HepG2 (cell line): ENCODE data around the gene VCX3A. TPM values are rescaled to one million over a fixed set of nuclear protein-coding genes. Genes with fewer than 3 reads are reported as not detected.

Experiments
- NFYB ChIP-seq: sonication (generic); formaldehyde crosslinking; IDR thresholded peaks from 2 replicates; pipeline ENCODE4 v1.4.0; 2020; ENCODE audit warnings: missing genetic modification reagents
- NR2F2 ChIP-seq: IDR thresholded peaks from 2 replicates; pipeline ENCODE4 v1.6.1; 2012; ENCODE audit warnings: low read depth, inconsistent platforms, borderline replicate concordance
- ZNF234 ChIP-seq: sonication (generic); formaldehyde crosslinking; conservative IDR thresholded peaks from 2 replicates; pipeline ENCODE4 v1.5.1; 2020; ENCODE audit warnings: mild to moderate bottlenecking, missing genetic modification reagents
- ZNF460 ChIP-seq: sonication (generic); formaldehyde crosslinking; IDR thresholded peaks from 2 replicates; pipeline ENCODE4 v1.5.1; 2020; ENCODE audit warnings: missing genetic modification reagents, mild to moderate bottlenecking, borderline replicate concordance
- polyA plus RNA-seq, 8 experiments: library from polyadenylated mRNA; depleted of rRNA in 3 of 8; stranded (reverse) in 7 of 8; unstranded in 1 of 8; fragments of >200 nt; fragmentation: Illumina TruSeq in 4 of 8; extraction: Trizol in 4 of 8; gene quantifications; 2 replicates each; pipeline versions ENCODE4 v1.2.1 to v1.2.3, GENCODE V29; 2011 to 2016; ENCODE audit warnings: low read depth in 4 of 8, missing spikeins in 1 of 8, mixed read lengths in 1 of 8; ENCODE audit not compliant: insufficient read depth in 1 of 8
- total RNA-seq, 5 experiments: library from RNA; depleted of rRNA; stranded (reverse); fragments of >200 nt; fragmentation: Illumina TruSeq; extraction: Trizol; gene quantifications; 2 replicates each; pipeline ENCODE4 v1.2.3, GENCODE V29; 2016; ENCODE audit warnings: low read depth in 1 of 5
- TF ChIP-seq, protein P1 (sequence below): sonication (generic); formaldehyde crosslinking; IDR thresholded peaks from 2 replicates; pipeline ENCODE4 v1.5.1; 2020; ENCODE audit warnings: missing genetic modification reagents, mild to moderate bottlenecking, borderline replicate concordance
- TF ChIP-seq, protein P2 (sequence below): sonication (generic); formaldehyde crosslinking; conservative IDR thresholded peaks from 2 replicates; pipeline ENCODE4 v1.4.0; 2020; ENCODE audit warnings: mild to moderate bottlenecking, missing genetic modification reagents, moderate library complexity
- TF ChIP-seq, protein P3 (sequence below): sonication (generic); formaldehyde crosslinking; IDR thresholded peaks from 2 replicates; pipeline ENCODE4 v1.8.1; 2022; ENCODE audit warnings: low read depth, mild to moderate bottlenecking, missing genetic modification reagents

Gene VCX3A
- total and polyA plus RNA-seq, 2 of the 13 experiments (the other 11 are each of a cell fraction or from before 2014, with no cell fraction given) = 0.11 TPM; not detected in 1

DNA sequence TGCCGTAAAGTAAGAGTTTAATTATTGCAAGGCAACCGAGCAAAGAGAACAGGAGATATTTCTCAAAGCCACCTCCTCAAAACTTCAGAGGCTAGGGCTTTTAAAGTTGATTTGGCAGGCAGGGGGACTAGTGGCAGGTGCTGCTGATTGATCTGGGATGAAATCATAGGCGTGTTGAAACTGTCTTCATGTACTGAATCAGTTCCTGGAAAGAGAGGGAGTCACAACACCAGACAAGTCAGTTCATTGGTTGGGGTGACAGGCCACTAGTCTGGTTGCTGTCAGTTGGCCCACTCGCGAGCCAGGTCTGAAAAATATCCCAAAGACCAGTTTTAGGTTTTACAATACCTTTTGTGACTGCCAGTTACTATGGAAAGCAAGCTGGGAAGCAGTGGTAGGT, 10.8 kb upstream of the VCX3A start (continued):
- TF ChIP-seq, protein P1, sequence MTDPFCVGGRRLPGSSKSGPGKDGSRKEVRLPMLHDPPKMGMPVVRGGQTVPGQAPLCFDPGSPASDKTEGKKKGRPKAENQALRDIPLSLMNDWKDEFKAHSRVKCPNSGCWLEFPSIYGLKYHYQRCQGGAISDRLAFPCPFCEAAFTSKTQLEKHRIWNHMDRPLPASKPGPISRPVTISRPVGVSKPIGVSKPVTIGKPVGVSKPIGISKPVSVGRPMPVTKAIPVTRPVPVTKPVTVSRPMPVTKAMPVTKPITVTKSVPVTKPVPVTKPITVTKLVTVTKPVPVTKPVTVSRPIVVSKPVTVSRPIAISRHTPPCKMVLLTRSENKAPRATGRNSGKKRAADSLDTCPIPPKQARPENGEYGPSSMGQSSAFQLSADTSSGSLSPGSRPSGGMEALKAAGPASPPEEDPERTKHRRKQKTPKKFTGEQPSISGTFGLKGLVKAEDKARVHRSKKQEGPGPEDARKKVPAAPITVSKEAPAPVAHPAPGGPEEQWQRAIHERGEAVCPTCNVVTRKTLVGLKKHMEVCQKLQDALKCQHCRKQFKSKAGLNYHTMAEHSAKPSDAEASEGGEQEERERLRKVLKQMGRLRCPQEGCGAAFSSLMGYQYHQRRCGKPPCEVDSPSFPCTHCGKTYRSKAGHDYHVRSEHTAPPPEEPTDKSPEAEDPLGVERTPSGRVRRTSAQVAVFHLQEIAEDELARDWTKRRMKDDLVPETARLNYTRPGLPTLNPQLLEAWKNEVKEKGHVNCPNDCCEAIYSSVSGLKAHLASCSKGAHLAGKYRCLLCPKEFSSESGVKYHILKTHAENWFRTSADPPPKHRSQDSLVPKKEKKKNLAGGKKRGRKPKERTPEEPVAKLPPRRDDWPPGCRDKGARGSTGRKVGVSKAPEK = no peak
- TF ChIP-seq ZNF234 (no peak), ZNF460 (CRISPR knock-in tag) (no peak), NR2F2 (no peak), NFYB (CRISPR knock-in tag) (no peak)
- TF ChIP-seq, protein P2, sequence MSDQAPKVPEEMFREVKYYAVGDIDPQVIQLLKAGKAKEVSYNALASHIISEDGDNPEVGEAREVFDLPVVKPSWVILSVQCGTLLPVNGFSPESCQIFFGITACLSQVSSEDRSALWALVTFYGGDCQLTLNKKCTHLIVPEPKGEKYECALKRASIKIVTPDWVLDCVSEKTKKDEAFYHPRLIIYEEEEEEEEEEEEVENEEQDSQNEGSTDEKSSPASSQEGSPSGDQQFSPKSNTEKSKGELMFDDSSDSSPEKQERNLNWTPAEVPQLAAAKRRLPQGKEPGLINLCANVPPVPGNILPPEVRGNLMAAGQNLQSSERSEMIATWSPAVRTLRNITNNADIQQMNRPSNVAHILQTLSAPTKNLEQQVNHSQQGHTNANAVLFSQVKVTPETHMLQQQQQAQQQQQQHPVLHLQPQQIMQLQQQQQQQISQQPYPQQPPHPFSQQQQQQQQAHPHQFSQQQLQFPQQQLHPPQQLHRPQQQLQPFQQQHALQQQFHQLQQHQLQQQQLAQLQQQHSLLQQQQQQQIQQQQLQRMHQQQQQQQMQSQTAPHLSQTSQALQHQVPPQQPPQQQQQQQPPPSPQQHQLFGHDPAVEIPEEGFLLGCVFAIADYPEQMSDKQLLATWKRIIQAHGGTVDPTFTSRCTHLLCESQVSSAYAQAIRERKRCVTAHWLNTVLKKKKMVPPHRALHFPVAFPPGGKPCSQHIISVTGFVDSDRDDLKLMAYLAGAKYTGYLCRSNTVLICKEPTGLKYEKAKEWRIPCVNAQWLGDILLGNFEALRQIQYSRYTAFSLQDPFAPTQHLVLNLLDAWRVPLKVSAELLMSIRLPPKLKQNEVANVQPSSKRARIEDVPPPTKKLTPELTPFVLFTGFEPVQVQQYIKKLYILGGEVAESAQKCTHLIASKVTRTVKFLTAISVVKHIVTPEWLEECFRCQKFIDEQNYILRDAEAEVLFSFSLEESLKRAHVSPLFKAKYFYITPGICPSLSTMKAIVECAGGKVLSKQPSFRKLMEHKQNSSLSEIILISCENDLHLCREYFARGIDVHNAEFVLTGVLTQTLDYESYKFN = no peak
- TF ChIP-seq, protein P3, sequence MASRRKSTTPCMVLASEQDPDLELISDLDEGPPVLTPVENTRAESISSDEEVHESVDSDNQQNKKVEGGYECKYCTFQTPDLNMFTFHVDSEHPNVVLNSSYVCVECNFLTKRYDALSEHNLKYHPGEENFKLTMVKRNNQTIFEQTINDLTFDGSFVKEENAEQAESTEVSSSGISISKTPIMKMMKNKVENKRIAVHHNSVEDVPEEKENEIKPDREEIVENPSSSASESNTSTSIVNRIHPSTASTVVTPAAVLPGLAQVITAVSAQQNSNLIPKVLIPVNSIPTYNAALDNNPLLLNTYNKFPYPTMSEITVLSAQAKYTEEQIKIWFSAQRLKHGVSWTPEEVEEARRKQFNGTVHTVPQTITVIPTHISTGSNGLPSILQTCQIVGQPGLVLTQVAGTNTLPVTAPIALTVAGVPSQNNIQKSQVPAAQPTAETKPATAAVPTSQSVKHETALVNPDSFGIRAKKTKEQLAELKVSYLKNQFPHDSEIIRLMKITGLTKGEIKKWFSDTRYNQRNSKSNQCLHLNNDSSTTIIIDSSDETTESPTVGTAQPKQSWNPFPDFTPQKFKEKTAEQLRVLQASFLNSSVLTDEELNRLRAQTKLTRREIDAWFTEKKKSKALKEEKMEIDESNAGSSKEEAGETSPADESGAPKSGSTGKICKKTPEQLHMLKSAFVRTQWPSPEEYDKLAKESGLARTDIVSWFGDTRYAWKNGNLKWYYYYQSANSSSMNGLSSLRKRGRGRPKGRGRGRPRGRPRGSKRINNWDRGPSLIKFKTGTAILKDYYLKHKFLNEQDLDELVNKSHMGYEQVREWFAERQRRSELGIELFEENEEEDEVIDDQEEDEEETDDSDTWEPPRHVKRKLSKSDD (CRISPR knock-in tag) = no peak
